ENCODE results near the gene AHNAK2. TPM values are rescaled to one million over a fixed set of nuclear protein-coding genes. Genes with fewer than 3 reads are reported as not detected.
A peak's percentile ranks its signal among the peaks of the same experiment; 100 is the strongest.

The AHNAK2 gene
- total RNA-seq, 1 experiment from 2014 or later: 223 TPM

DNA sequence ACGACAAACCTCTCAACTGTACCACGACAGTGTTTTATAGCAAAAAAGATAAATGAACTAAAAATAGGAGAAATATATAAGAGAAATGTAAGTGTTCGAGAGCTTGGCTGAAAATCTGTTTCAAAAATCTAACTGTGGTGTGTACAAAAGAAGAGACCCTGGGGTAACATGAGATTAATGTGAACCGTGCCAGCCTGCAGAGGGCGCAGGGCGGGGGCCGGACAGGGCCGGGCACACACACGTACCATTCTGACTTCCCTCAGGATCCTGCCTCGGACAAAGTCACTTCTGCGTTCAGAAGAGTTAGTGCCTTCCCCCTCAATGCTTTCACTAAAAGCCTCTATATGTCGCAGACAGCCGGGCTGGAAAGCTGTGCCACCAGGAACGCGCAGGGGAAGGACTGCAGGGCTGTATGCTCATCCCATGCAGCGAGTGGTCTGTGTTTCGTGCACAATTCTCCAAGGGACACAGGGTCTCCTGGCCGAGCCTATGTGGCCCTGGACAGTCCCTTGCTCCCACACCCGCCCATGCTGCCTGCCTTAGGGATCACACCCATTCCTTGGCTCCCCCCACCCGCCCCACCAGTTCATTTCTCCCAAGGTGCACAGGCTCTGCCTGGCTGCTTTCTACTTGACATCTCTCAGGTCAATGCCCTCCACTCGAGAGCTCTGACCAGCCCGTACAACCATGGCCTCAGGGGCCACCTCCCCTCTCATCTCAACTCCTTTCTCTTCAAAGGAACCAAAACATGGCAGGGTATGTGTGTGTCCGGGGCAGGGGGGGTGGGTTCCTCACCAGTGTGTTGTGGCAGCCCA is 34.2 kb upstream of the AHNAK2 start:
- no peak overlapping the region for H3K4me3 ChIP-seq (ENCODE audit: low read depth in 2 of 2, low read length in 2 of 2)
- ATAC-seq: peak; percentile 76
- intact Hi-C loops (cut with micrococcal nuclease; ENCODE audit: unreplicated experiment): loop anchor here (2.0 kb wide), 1 partner anchor 32 kb away; no protein-coding TSS in a partner anchor
- ChIA-PET POLR2A (no interaction called here), CTCF (interaction anchor here (0.6 to 1.3 kb wide), 4 partner anchors 25 to 1686 kb away, joined by 3 to 13 read pairs (median 4); no protein-coding TSS in a partner anchor)
- H3K27me3 ChIP-seq (ENCODE audit: control insufficient read depth, insufficient read depth, low read length): no peaks in the 10 kb centered on the region
- no TSS peak for BruUV-seq (replicated peaks)
- TF ChIP-seq, protein P1, sequence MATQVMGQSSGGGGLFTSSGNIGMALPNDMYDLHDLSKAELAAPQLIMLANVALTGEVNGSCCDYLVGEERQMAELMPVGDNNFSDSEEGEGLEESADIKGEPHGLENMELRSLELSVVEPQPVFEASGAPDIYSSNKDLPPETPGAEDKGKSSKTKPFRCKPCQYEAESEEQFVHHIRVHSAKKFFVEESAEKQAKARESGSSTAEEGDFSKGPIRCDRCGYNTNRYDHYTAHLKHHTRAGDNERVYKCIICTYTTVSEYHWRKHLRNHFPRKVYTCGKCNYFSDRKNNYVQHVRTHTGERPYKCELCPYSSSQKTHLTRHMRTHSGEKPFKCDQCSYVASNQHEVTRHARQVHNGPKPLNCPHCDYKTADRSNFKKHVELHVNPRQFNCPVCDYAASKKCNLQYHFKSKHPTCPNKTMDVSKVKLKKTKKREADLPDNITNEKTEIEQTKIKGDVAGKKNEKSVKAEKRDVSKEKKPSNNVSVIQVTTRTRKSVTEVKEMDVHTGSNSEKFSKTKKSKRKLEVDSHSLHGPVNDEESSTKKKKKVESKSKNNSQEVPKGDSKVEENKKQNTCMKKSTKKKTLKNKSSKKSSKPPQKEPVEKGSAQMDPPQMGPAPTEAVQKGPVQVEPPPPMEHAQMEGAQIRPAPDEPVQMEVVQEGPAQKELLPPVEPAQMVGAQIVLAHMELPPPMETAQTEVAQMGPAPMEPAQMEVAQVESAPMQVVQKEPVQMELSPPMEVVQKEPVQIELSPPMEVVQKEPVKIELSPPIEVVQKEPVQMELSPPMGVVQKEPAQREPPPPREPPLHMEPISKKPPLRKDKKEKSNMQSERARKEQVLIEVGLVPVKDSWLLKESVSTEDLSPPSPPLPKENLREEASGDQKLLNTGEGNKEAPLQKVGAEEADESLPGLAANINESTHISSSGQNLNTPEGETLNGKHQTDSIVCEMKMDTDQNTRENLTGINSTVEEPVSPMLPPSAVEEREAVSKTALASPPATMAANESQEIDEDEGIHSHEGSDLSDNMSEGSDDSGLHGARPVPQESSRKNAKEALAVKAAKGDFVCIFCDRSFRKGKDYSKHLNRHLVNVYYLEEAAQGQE (IDR thresholded peaks at IDR 0.05; ENCODE audit: insufficient read depth in 1 of 2, low read depth in 2 of 2, low read length in 1 of 2): no peak
- TF ChIP-seq SIN3A (IDR thresholded peaks at IDR 0.05; ENCODE audit: borderline replicate concordance, insufficient read depth, low read depth, low read length): no peak
- TF ChIP-seq POLR2AphosphoS5 (IDR thresholded peaks at IDR 0.05; ENCODE audit: low read depth, low read length): 0 out of 2 replicates have a peak, but pooled peaks have one; percentile 25
- TF ChIP-seq, protein P2, sequence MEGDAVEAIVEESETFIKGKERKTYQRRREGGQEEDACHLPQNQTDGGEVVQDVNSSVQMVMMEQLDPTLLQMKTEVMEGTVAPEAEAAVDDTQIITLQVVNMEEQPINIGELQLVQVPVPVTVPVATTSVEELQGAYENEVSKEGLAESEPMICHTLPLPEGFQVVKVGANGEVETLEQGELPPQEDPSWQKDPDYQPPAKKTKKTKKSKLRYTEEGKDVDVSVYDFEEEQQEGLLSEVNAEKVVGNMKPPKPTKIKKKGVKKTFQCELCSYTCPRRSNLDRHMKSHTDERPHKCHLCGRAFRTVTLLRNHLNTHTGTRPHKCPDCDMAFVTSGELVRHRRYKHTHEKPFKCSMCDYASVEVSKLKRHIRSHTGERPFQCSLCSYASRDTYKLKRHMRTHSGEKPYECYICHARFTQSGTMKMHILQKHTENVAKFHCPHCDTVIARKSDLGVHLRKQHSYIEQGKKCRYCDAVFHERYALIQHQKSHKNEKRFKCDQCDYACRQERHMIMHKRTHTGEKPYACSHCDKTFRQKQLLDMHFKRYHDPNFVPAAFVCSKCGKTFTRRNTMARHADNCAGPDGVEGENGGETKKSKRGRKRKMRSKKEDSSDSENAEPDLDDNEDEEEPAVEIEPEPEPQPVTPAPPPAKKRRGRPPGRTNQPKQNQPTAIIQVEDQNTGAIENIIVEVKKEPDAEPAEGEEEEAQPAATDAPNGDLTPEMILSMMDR (IDR thresholded peaks at IDR 0.05): peak; percentile 86
- no peak for TF ChIP-seq TCF7L2 (IDR thresholded peaks at IDR 0.05; ENCODE audit: low read depth, low read length)
- no peaks in the 10 kb centered on the region for H3K9me3 ChIP-seq (ENCODE audit: control insufficient read depth, insufficient read depth, low read depth, low read length)
- no peak for DNase-seq (ENCODE audit: low read depth, low spot score)
- H3K27ac ChIP-seq (ENCODE audit: low read length): peak overlapping the region; percentile 61
- peaks cover 50% of the 10 kb centered on the region for H3K4me1 ChIP-seq (ENCODE audit: control insufficient read depth, insufficient read depth, low read length)
- H3K36me3 ChIP-seq (ENCODE audit: control insufficient read depth, insufficient read depth, low read length): peaks cover 9% of the 10 kb centered on the region; the same call in 1 of the 2 replicates
- in situ Hi-C loops (cut with HindIII; ENCODE audit: low pct_unique_long_range_greater_than_20kb, low sequenced_read_pairs): no loop called here

DNA sequence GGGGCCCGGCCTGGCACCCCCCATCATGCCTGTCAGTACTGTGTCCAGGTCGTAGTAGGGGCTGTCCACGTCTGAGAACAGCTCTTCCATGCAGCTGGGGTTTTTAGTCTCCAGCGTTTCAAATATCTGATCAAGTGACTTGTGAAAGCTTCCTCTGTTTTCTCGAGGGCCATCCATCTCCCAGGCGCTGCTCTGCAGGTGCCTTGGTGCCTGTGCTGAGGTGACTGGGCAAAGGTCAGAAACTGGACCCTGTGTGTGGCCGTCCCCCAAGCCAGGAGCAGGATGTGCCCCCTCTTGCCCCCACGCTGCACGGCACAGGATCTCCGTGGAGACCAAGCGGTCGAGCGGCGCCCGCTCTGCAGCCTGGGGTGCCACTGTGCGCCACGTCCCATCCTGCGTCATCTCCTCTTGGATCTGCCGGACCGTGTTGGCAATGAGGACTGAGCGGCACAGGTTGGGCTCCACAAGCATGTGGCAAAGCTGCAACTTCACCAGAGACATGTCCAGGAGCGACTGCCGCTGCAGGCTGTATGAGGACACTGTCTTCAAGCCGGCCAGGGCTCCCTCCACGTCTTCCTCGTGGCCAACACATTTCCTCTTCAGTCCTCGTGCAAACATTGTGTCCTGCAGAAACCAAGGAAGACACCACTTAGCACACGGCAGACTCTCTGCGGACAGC is 33.3 kb upstream of the AHNAK2 start:
- CTCF ChIA-PET: no interaction called here

More for the DNA sequence above, 33.3 kb upstream of the AHNAK2 start:
- POLR2A ChIA-PET: no interaction called here
- in situ Hi-C loops (cut with HindIII; ENCODE audit: low pct_unique_long_range_greater_than_20kb, low sequenced_read_pairs) (no loop called here), intact Hi-C loops (cut with micrococcal nuclease; ENCODE audit: unreplicated experiment) (no loop called here)
- H3K9me3 ChIP-seq (ENCODE audit: control insufficient read depth, insufficient read depth, low read depth, low read length): no peaks in the 10 kb centered on the region
- no peak for ATAC-seq
- no peak for TF ChIP-seq POLR2AphosphoS5 (IDR thresholded peaks at IDR 0.05; ENCODE audit: low read depth, low read length)
- TF ChIP-seq SIN3A (IDR thresholded peaks at IDR 0.05; ENCODE audit: borderline replicate concordance, insufficient read depth, low read depth, low read length): no peak
- TF ChIP-seq, protein P1 (IDR thresholded peaks at IDR 0.05; ENCODE audit: insufficient read depth in 1 of 2, low read depth in 2 of 2, low read length in 1 of 2): no peak
- TF ChIP-seq, protein P2 (IDR thresholded peaks at IDR 0.05): no peak
- TF ChIP-seq TCF7L2 (IDR thresholded peaks at IDR 0.05; ENCODE audit: low read depth, low read length): no peak
- no peak for DNase-seq (ENCODE audit: low read depth, low spot score)
- BruUV-seq (replicated peaks): no TSS peak
- H3K27ac ChIP-seq (ENCODE audit: low read length): peak overlapping the region; percentile 61
- no peak overlapping the region for H3K4me3 ChIP-seq (ENCODE audit: low read depth in 2 of 2, low read length in 2 of 2)
- H3K27me3 ChIP-seq (ENCODE audit: control insufficient read depth, insufficient read depth, low read length): no peaks in the 10 kb centered on the region
- H3K4me1 ChIP-seq (ENCODE audit: control insufficient read depth, insufficient read depth, low read length): peaks cover 44% of the 10 kb centered on the region
- peaks cover 9% of the 10 kb centered on the region; the same call in 1 of the 2 replicates for H3K36me3 ChIP-seq (ENCODE audit: control insufficient read depth, insufficient read depth, low read length)
